Stimulated activated CD8-positive, alpha-beta memory T cell treated with anti-CD3 and anti-CD28 coated beads, Interleukin-15, amount 100 ng/mL, for 1 hour (primary cell): ENCODE results near the gene VEZF1.
A peak's percentile ranks its signal among the peaks of the same experiment; 100 is the strongest.
"Not testable (repeated sequence)": the region's sequence is repeated elsewhere in the genome, so short reads cannot be mapped to it uniquely, and the experiment has no call there.

Experiments
- DNase-seq: peaks from one replicate; pipeline ENCODE4 v3.0.0-alpha.2; 2020; ENCODE audit warnings: low read depth

The VEZF1 gene

GRCh38 chr17:57974053-57974824 lies 13.8 kb downstream of the VEZF1 start:
- DNase-seq = not testable (repeated sequence)

- DNase-seq = no peak
Measured at GRCh38 chr17:57972151-57972550, 15.9 kb downstream of the VEZF1 start.

GRCh38 chr17:57971572-57971971 lies 16.5 kb downstream of the VEZF1 start:
- no peak for DNase-seq

GRCh38 chr17:57970710-57971109 lies 17.3 kb downstream of the VEZF1 start:
- no peak for DNase-seq

- DNase-seq = no peak
Measured at GRCh38 chr17:57968456-57968855, 19.6 kb downstream of the VEZF1 start.

GRCh38 chr17:57966875-57967274 lies 21.2 kb downstream of the VEZF1 start:
- no peak for DNase-seq

- no peak for DNase-seq
Measured at GRCh38 chr17:57966246-57966645, 21.8 kb downstream of the VEZF1 start.

GRCh38 chr17:57965521-57966160 lies 22.4 kb downstream of the VEZF1 start:
- DNase-seq = no peak

GRCh38 chr17:57963149-57963511 lies 24.9 kb downstream of the VEZF1 start:
- no peak for DNase-seq

GRCh38 chr17:57962279-57963148 lies 25.5 kb downstream of the VEZF1 start:
- DNase-seq = no peak

GRCh38 chr17:57959929-57960328 lies 28.1 kb downstream of the VEZF1 start:
- no peak for DNase-seq

- not testable (repeated sequence) for DNase-seq
Measured at GRCh38 chr17:57958391-57958790, 29.7 kb downstream of the VEZF1 start.

- DNase-seq = no peak
Measured at GRCh38 chr17:57957886-57958285, 30.2 kb downstream of the VEZF1 start.

GRCh38 chr17:57957120-57957850 lies 30.8 kb downstream of the VEZF1 start:
- no peak for DNase-seq

GRCh38 chr17:57956291-57957119 lies 31.5 kb downstream of the VEZF1 start:
- peak; percentile 11 for DNase-seq

GRCh38 chr17:57955183-57955931 lies 32.7 kb downstream of the VEZF1 start, which contains the start of gene CUEDC1:
Gene CUEDC1 (minus strand): TSS chr17:57955412. CDS start chr17:57885564, 69,848 bp downstream.
- DNase-seq = peak; percentile 11

GRCh38 chr17:57954397-57955182 lies 33.5 kb downstream of the VEZF1 start:
- no peak for DNase-seq

- DNase-seq = no peak
Measured at GRCh38 chr17:57953705-57954396, 34.2 kb downstream of the VEZF1 start.

GRCh38 chr17:57953219-57953618 lies 34.8 kb downstream of the VEZF1 start:
- DNase-seq = no peak
